ENCODE measurements around the gene NRBP1.

GRCh38 chr2:27445155-27445554 lies 16.7 kb downstream of the NRBP1 start:
- TF ChIP-seq POLR2A (IDR thresholded peaks at IDR 0.05), result no peak
- TF ChIP-seq CTCF (IDR thresholded peaks at IDR 0.05), result no peak
